Kidney epithelial cell (primary cell): ENCODE data around the gene CCNO. TPM values are rescaled to one million over a fixed set of nuclear protein-coding genes. Genes with fewer than 3 reads are reported as not detected.

Experiments
- DNase-seq: peaks from one replicate; pipeline ENCODE4 v3.0.0-alpha.2; 2010; ENCODE audit warnings: low read depth
- H3K27me3 ChIP-seq: 2 replicates; pipeline ENCODE4 v1.6.0; 2011; ENCODE audit warnings: low read length; ENCODE audit not compliant: control insufficient read depth, insufficient read depth
- H3K36me3 ChIP-seq: 2 replicates; pipeline ENCODE4 v1.5.1; 2011; ENCODE audit warnings: low read length; ENCODE audit not compliant: control insufficient read depth, insufficient read depth
- H3K4me3 ChIP-seq: 2 replicates; pipeline ENCODE4 v1.5.1; 2011; ENCODE audit warnings: low read depth, mild to moderate bottlenecking, control low read depth, low read length
- CTCF ChIP-seq: IDR thresholded peaks from 2 replicates; pipeline ENCODE4 v1.5.1; 2011; ENCODE audit warnings: mild to moderate bottlenecking, moderate library complexity, low read length, control low read depth, inconsistent platforms; ENCODE audit not compliant: insufficient read depth, poor library complexity, severe bottlenecking
- total RNA-seq: library from RNA; depleted of rRNA; stranded (reverse); fragments of >200 nt; gene quantifications from 2 replicates; pipeline ENCODE4 v1.2.3, GENCODE V29; 2015

CCNO gene
- total RNA-seq, 1 donor from 2014 or later = 1.3 TPM

GRCh38 chr5:55231029-55231918, 2.1 kb downstream of the CCNO start:
- peaks cover 39% of the 10 kb centered on the region for H3K27me3 ChIP-seq
- H3K4me3 ChIP-seq = peak overlapping the region; percentile 71
- no peaks in the 10 kb centered on the region for H3K36me3 ChIP-seq
- no peak for TF ChIP-seq CTCF
- no peak for DNase-seq

GRCh38 chr5:55230086-55230629, 3.2 kb downstream of the CCNO start:
- Histone ChIP-seq H3K36me3 (no peaks in the 10 kb centered on the region), H3K27me3 (peaks cover 51% of the 10 kb centered on the region), H3K4me3 (no peak overlapping the region)
- no peak for TF ChIP-seq CTCF
- DNase-seq = no peak

GRCh38 chr5:55227664-55228430, 5.6 kb downstream of the CCNO start:
- no peak for DNase-seq
- TF ChIP-seq CTCF = no peak
- Histone ChIP-seq H3K4me3 (peak overlapping the region; percentile 29), H3K36me3 (no peaks in the 10 kb centered on the region), H3K27me3 (peaks cover 70% of the 10 kb centered on the region)

- no peaks in the 10 kb centered on the region for H3K36me3 ChIP-seq
- peak; percentile 37 for TF ChIP-seq CTCF
- H3K4me3 ChIP-seq = peak within 1 kb of the TSS; percentile 29
- no peak for DNase-seq
- peaks cover 78% of the 10 kb centered on the region for H3K27me3 ChIP-seq
Measured at GRCh38 chr5:55226934-55227663, 6.3 kb downstream of the CCNO start, which contains the start of gene MCIDAS. TSS of gene MCIDAS (minus strand) at chr5:55227315. CDS start at chr5:55227138, 177 bp downstream.

- H3K4me3 ChIP-seq = peak overlapping the region; percentile 29
- DNase-seq = no peak
- peaks cover 80% of the 10 kb centered on the region for H3K27me3 ChIP-seq
- TF ChIP-seq CTCF = peak; percentile 84
- H3K36me3 ChIP-seq = no peaks in the 10 kb centered on the region
Measured at GRCh38 chr5:55226027-55226933, 7.1 kb downstream of the CCNO start.
